ENCODE measurements around the gene CFAP92. TPM values are rescaled to one million over a fixed set of nuclear protein-coding genes. Genes with fewer than 3 reads are reported as not detected.
"Not testable (repeated sequence)": the region's sequence is repeated elsewhere in the genome, so short reads cannot be mapped to it uniquely, and the experiment has no call there.

The CFAP92 gene
- total and polyA plus RNA-seq, 4 donors, result 1.2 to 4.9 (median 2.7) TPM

GRCh38 chr3:128882719-128883118 lies 111.2 kb downstream of the CFAP92 start:
- TF ChIP-seq, protein P1, sequence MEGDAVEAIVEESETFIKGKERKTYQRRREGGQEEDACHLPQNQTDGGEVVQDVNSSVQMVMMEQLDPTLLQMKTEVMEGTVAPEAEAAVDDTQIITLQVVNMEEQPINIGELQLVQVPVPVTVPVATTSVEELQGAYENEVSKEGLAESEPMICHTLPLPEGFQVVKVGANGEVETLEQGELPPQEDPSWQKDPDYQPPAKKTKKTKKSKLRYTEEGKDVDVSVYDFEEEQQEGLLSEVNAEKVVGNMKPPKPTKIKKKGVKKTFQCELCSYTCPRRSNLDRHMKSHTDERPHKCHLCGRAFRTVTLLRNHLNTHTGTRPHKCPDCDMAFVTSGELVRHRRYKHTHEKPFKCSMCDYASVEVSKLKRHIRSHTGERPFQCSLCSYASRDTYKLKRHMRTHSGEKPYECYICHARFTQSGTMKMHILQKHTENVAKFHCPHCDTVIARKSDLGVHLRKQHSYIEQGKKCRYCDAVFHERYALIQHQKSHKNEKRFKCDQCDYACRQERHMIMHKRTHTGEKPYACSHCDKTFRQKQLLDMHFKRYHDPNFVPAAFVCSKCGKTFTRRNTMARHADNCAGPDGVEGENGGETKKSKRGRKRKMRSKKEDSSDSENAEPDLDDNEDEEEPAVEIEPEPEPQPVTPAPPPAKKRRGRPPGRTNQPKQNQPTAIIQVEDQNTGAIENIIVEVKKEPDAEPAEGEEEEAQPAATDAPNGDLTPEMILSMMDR (IDR thresholded peaks at IDR 0.05; ENCODE audit: control extremely low read depth, extremely low read depth), result no peak
- peaks cover 0 to 17% (median 8%) of the 10 kb centered on the region in 4 donors for H3K36me3 ChIP-seq (ENCODE audit: control insufficient read depth in 4 of 4, insufficient read depth in 4 of 4, low read length in 4 of 4)
- H3K27ac ChIP-seq (ENCODE audit: low read depth in 1 of 2, low read length in 1 of 2), result no peak overlapping the region
- DNase-seq, result no peak
- H3K4me1 ChIP-seq (ENCODE audit: control insufficient read depth in 5 of 5, insufficient read depth in 5 of 5, low read length in 5 of 5), result peaks cover 0 to 26% (median 7%) of the 10 kb centered on the region in 5 donors
- H3K27me3 ChIP-seq (ENCODE audit: control insufficient read depth in 3 of 3, insufficient read depth in 3 of 3, low read length in 2 of 3), result no peaks in the 10 kb centered on the region
- H3K4me3 ChIP-seq, result no peak overlapping the region
- H3K9me3 ChIP-seq (ENCODE audit: control insufficient read depth in 4 of 4, insufficient read depth in 3 of 4, low read length in 3 of 4), result no peaks in the 10 kb centered on the region
- no peak overlapping the region for H3K9ac ChIP-seq (ENCODE audit: insufficient read depth in 1 of 2, low read length in 2 of 2)
- WGBS, 2 donors, result 89 to 95% methylated on average over 1 of the region's 1 CpG
- no peak for ATAC-seq (ENCODE audit: insufficient read depth, low FRiP score)

DNA sequence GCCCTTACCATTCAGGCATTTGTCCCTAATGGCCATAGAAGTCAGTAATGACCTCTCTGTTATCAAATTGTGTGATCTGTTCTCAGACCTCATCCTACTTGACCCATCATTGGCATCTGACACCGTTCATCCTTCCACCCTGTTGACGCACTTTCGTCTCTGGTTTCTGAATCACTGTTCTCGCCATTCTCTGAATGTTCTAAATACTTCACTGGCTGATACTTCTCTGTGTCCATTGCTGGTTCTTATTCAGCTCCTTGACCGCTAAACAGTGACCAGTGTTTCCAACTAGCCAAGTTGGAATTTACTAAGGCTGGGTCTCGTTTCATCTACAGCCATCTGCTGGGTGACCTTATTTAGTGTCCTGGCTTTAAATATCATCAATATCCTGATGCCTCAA lies 112.3 kb downstream of the CFAP92 start:
- peaks cover 0 to 9% (median 3%) of the 10 kb centered on the region in 4 donors for H3K36me3 ChIP-seq (ENCODE audit: control insufficient read depth in 4 of 4, insufficient read depth in 4 of 4, low read length in 4 of 4)
- H3K4me1 ChIP-seq (ENCODE audit: control insufficient read depth in 5 of 5, insufficient read depth in 5 of 5, low read length in 5 of 5), result peaks cover 0 to 28% (median 7%) of the 10 kb centered on the region in 5 donors
- no peak overlapping the region for H3K9ac ChIP-seq (ENCODE audit: insufficient read depth in 1 of 2, low read length in 2 of 2)
- H3K9me3 ChIP-seq (ENCODE audit: control insufficient read depth in 4 of 4, insufficient read depth in 3 of 4, low read length in 3 of 4), result no peaks in the 10 kb centered on the region
- TF ChIP-seq, protein P1 (IDR thresholded peaks at IDR 0.05; ENCODE audit: control extremely low read depth, extremely low read depth), result no peak
- WGBS, 2 donors, result 92 to 93% methylated on average over 6 of the region's 6 CpGs
- no peaks in the 10 kb centered on the region for H3K27me3 ChIP-seq (ENCODE audit: control insufficient read depth in 3 of 3, insufficient read depth in 3 of 3, low read length in 2 of 3)
- H3K27ac ChIP-seq (ENCODE audit: low read depth in 1 of 2, low read length in 1 of 2), result no peak overlapping the region
- H3K4me3 ChIP-seq, result no peak overlapping the region
- DNase-seq (no peak), ATAC-seq (ENCODE audit: insufficient read depth, low FRiP score) (no peak)

- peak overlapping the region in 1 of 2 donors; percentile 83 for H3K9ac ChIP-seq (ENCODE audit: insufficient read depth in 1 of 2, low read length in 2 of 2)
- WGBS, 2 donors, result 74 to 81% methylated on average over 12 of the region's 12 CpGs
- DNase-seq; ATAC-seq (ENCODE audit: insufficient read depth, low FRiP score); H3K27me3 ChIP-seq (ENCODE audit: control insufficient read depth in 3 of 3, insufficient read depth in 3 of 3, low read length in 2 of 3); H3K27ac ChIP-seq (ENCODE audit: low read depth in 1 of 2, low read length in 1 of 2); H3K36me3 ChIP-seq (ENCODE audit: control insufficient read depth in 4 of 4, insufficient read depth in 4 of 4, low read length in 4 of 4); H3K4me3 ChIP-seq; H3K9me3 ChIP-seq (ENCODE audit: control insufficient read depth in 4 of 4, insufficient read depth in 3 of 4, low read length in 3 of 4): not testable (repeated sequence)
- H3K4me1 ChIP-seq (ENCODE audit: control insufficient read depth in 5 of 5, insufficient read depth in 5 of 5, low read length in 5 of 5), result peaks cover 0 to 28% (median 7%) of the 10 kb centered on the region in 5 donors
Measured at GRCh38 chr3:128880455-128880854, 113.4 kb downstream of the CFAP92 start.

- Histone ChIP-seq H3K27ac (ENCODE audit: low read depth in 1 of 2, low read length in 1 of 2) (peak overlapping the region; percentile 87 to 89), H3K27me3 (ENCODE audit: control insufficient read depth in 3 of 3, insufficient read depth in 3 of 3, low read length in 2 of 3) (no peaks in the 10 kb centered on the region), H3K9me3 (ENCODE audit: control insufficient read depth in 4 of 4, insufficient read depth in 3 of 4, low read length in 3 of 4) (no peaks in the 10 kb centered on the region), H3K4me1 (ENCODE audit: control insufficient read depth in 5 of 5, insufficient read depth in 5 of 5, low read length in 5 of 5) (peaks cover 0 to 28% (median 7%) of the 10 kb centered on the region in 5 donors), H3K36me3 (ENCODE audit: control insufficient read depth in 4 of 4, insufficient read depth in 4 of 4, low read length in 4 of 4) (peaks cover 0 to 8% (median 1%) of the 10 kb centered on the region in 4 donors), H3K4me3 (peak overlapping the region; percentile 72), H3K9ac (ENCODE audit: insufficient read depth in 1 of 2, low read length in 2 of 2) (peak overlapping the region; percentile 83 to 90)
- WGBS, 2 donors, result 3% methylated on average over 6 of the region's 6 CpGs
- DNase-seq (no peak), ATAC-seq (ENCODE audit: insufficient read depth, low FRiP score) (no peak)
- TF ChIP-seq, protein P1 (IDR thresholded peaks at IDR 0.05; ENCODE audit: control extremely low read depth, extremely low read depth), result no peak
Measured at GRCh38 chr3:128879991-128880390, 113.9 kb downstream of the CFAP92 start.

All from lung (tissue), 12 donors.